RCC 7860 (cell line): ENCODE results near the gene VAT1L.

Source experiments
- DNase-seq: peaks from one replicate; pipeline ENCODE4 v3.0.0-alpha.2; 2015; ENCODE audit warnings: low spot score
- FAIRE-seq: peaks from 2 replicates; lab custom pipeline; 2012; peaks lifted over from hg19 to GRCh38; lab: Jason Lieb, UNC

VAT1L gene

GRCh38 chr16:77833921-77834634 is 45.7 kb downstream of the VAT1L start:
- FAIRE-seq: no peak
- peak; percentile 21 for DNase-seq

GRCh38 chr16:77834635-77835540 is 46.5 kb downstream of the VAT1L start:
- no peak for DNase-seq
- FAIRE-seq: no peak

GRCh38 chr16:77836801-77837200 is 48.4 kb downstream of the VAT1L start:
- no peak for FAIRE-seq
- no peak for DNase-seq

GRCh38 chr16:77838597-77839255 is 50.4 kb downstream of the VAT1L start:
- FAIRE-seq (no peak), DNase-seq (no peak)

- no peak for FAIRE-seq
Measured at GRCh38 chr16:77840093-77840492, 51.7 kb downstream of the VAT1L start.

GRCh38 chr16:77840673-77841501 is 52.5 kb downstream of the VAT1L start:
- DNase-seq (no peak), FAIRE-seq (no peak)

More at GRCh38 chr16:77840093-77840492, 51.7 kb downstream of the VAT1L start:
- no peak for DNase-seq

GRCh38 chr16:77841502-77841763 is 53.1 kb downstream of the VAT1L start:
- FAIRE-seq (no peak), DNase-seq (no peak)

GRCh38 chr16:77842468-77842867 is 54.1 kb downstream of the VAT1L start:
- no peak for FAIRE-seq

GRCh38 chr16:77843405-77843804 is 55.0 kb downstream of the VAT1L start:
- DNase-seq (no peak), FAIRE-seq (no peak)

More at GRCh38 chr16:77842468-77842867, 54.1 kb downstream of the VAT1L start:
- DNase-seq: no peak

- no peak for DNase-seq
- FAIRE-seq: no peak
Measured at GRCh38 chr16:77844801-77845200, 56.4 kb downstream of the VAT1L start.

GRCh38 chr16:77849646-77850258 is 61.4 kb downstream of the VAT1L start:
- DNase-seq (no peak), FAIRE-seq (no peak)

GRCh38 chr16:77850636-77851333 is 62.4 kb downstream of the VAT1L start:
- FAIRE-seq (no peak), DNase-seq (no peak)

- FAIRE-seq (no peak), DNase-seq (no peak)
Measured at GRCh38 chr16:77853161-77853560, 64.8 kb downstream of the VAT1L start.

- DNase-seq (no peak), FAIRE-seq (no peak)
Measured at GRCh38 chr16:77856438-77857160, 68.2 kb downstream of the VAT1L start.

GRCh38 chr16:77858060-77858459 is 69.7 kb downstream of the VAT1L start:
- DNase-seq (no peak), FAIRE-seq (no peak)

GRCh38 chr16:77859493-77860232 is 71.3 kb downstream of the VAT1L start:
- no peak for FAIRE-seq
- DNase-seq: no peak

- no peak for FAIRE-seq
- no peak for DNase-seq
Measured at GRCh38 chr16:77860953-77861352, 72.6 kb downstream of the VAT1L start.

GRCh38 chr16:77863250-77863649 is 74.9 kb downstream of the VAT1L start:
- DNase-seq (no peak), FAIRE-seq (no peak)
